Islet precursor cell (in vitro differentiated cells): ENCODE results near the gene GSC.
A peak's percentile ranks its signal among the peaks of the same experiment; 100 is the strongest.
"Not testable (repeated sequence)": the region's sequence is repeated elsewhere in the genome, so short reads cannot be mapped to it uniquely, and the experiment has no call there.

Source experiments
- DNase-seq: peaks from one replicate; pipeline ENCODE4 v3.0.0-alpha.2; 2018

The GSC gene

GRCh38 chr14:94769391-94770250 lies at the start of gene GSC:
Gene GSC (minus strand): TSS chr14:94770113. CDS start chr14:94770015, 98 bp downstream.
- DNase-seq: peak; percentile 68

- no peak for DNase-seq
Measured at GRCh38 chr14:94819531-94819930, 49.6 kb upstream of the GSC start.

- DNase-seq: no peak
Measured at GRCh38 chr14:94816113-94816512, 46.2 kb upstream of the GSC start.

GRCh38 chr14:94805680-94806288 lies 35.9 kb upstream of the GSC start:
- DNase-seq: no peak

GRCh38 chr14:94801225-94801624 lies 31.3 kb upstream of the GSC start:
- no peak for DNase-seq

- DNase-seq: not testable (repeated sequence)
Measured at GRCh38 chr14:94800764-94801163, 30.9 kb upstream of the GSC start.

- DNase-seq: no peak
Measured at GRCh38 chr14:94797887-94798286, 28.0 kb upstream of the GSC start.

- DNase-seq: no peak
Measured at GRCh38 chr14:94796278-94796677, 26.4 kb upstream of the GSC start.

- DNase-seq: no peak
Measured at GRCh38 chr14:94795372-94795771, 25.5 kb upstream of the GSC start.

- DNase-seq: no peak
Measured at GRCh38 chr14:94793901-94794300, 24.0 kb upstream of the GSC start.

- no peak for DNase-seq
Measured at GRCh38 chr14:94787655-94788054, 17.7 kb upstream of the GSC start.

GRCh38 chr14:94787092-94787491 lies 17.2 kb upstream of the GSC start:
- DNase-seq: no peak

GRCh38 chr14:94780536-94781399 lies 10.9 kb upstream of the GSC start:
- DNase-seq: no peak

GRCh38 chr14:94779713-94780112 lies 9.8 kb upstream of the GSC start:
- DNase-seq: no peak

GRCh38 chr14:94775871-94776210 lies 5.9 kb upstream of the GSC start:
- no peak for DNase-seq

- no peak for DNase-seq
Measured at GRCh38 chr14:94775091-94775870, 5.4 kb upstream of the GSC start.

GRCh38 chr14:94774344-94775090 lies 4.6 kb upstream of the GSC start:
- DNase-seq: no peak

GRCh38 chr14:94773655-94774343 lies 3.9 kb upstream of the GSC start:
- DNase-seq: no peak

- DNase-seq: no peak
Measured at GRCh38 chr14:94773061-94773648, 3.2 kb upstream of the GSC start.

GRCh38 chr14:94772548-94772947 lies 2.6 kb upstream of the GSC start:
- DNase-seq: no peak

- DNase-seq: peak; percentile 68
Measured at GRCh38 chr14:94771906-94772490, 2.1 kb upstream of the GSC start.
